ENCODE data around the gene SLCO1B3.
"Not testable (repeated sequence)": the region's sequence is repeated elsewhere in the genome, so short reads cannot be mapped to it uniquely, and the experiment has no call there.

DNA sequence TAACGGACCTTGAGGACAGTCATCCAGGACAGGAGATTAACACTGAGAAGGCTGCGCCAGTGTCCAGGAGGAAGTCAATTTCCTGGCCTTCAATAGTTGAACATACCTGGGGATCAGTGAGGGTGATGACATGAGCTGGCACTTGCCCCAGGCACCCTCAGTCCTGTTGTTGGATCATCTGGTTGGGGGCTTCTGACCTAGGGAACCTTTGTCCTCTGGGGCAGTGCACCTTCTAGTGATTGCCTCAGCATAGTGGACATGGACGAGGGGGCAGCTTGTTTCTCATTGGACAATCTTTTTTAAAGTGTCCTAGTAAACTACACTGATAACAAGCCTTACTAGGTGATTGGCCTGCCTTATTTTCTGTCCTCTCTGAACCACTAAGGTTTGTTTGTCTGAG is 30.5 kb upstream of the SLCO1B3 start:
- TF ChIP-seq, protein P1, sequence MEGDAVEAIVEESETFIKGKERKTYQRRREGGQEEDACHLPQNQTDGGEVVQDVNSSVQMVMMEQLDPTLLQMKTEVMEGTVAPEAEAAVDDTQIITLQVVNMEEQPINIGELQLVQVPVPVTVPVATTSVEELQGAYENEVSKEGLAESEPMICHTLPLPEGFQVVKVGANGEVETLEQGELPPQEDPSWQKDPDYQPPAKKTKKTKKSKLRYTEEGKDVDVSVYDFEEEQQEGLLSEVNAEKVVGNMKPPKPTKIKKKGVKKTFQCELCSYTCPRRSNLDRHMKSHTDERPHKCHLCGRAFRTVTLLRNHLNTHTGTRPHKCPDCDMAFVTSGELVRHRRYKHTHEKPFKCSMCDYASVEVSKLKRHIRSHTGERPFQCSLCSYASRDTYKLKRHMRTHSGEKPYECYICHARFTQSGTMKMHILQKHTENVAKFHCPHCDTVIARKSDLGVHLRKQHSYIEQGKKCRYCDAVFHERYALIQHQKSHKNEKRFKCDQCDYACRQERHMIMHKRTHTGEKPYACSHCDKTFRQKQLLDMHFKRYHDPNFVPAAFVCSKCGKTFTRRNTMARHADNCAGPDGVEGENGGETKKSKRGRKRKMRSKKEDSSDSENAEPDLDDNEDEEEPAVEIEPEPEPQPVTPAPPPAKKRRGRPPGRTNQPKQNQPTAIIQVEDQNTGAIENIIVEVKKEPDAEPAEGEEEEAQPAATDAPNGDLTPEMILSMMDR (IDR thresholded peaks at IDR 0.05): not testable (repeated sequence)
- TF ChIP-seq POLR2A (IDR thresholded peaks at IDR 0.05): not testable (repeated sequence)
